Breast epithelium (tissue), 3 donors: ENCODE results near the gene GDPD5.

Experiments
- POLR2A ChIP-seq: fragments of 450-650 bp; IDR thresholded peaks from one replicate; pipeline ENCODE4 v1.6.1; 2016; ENCODE audit warnings: antibody characterized with exemption, mild to moderate bottlenecking, moderate library complexity
- POLR2AphosphoS5 ChIP-seq, 3 donors: sonication (generic); formaldehyde crosslinking; IDR thresholded peaks; one replicate each; pipeline ENCODE4 v1.6.1; 2017; ENCODE audit warnings: antibody characterized with exemption in 3 of 3
- TF ChIP-seq, protein P1 (sequence below), 3 donors: fragments of 450-650 bp; IDR thresholded peaks; one replicate each; pipeline ENCODE4 v1.5.1; 2016 to 2017; ENCODE audit warnings: antibody characterized with exemption in 3 of 3, mild to moderate bottlenecking in 3 of 3, moderate library complexity in 3 of 3

DNA sequence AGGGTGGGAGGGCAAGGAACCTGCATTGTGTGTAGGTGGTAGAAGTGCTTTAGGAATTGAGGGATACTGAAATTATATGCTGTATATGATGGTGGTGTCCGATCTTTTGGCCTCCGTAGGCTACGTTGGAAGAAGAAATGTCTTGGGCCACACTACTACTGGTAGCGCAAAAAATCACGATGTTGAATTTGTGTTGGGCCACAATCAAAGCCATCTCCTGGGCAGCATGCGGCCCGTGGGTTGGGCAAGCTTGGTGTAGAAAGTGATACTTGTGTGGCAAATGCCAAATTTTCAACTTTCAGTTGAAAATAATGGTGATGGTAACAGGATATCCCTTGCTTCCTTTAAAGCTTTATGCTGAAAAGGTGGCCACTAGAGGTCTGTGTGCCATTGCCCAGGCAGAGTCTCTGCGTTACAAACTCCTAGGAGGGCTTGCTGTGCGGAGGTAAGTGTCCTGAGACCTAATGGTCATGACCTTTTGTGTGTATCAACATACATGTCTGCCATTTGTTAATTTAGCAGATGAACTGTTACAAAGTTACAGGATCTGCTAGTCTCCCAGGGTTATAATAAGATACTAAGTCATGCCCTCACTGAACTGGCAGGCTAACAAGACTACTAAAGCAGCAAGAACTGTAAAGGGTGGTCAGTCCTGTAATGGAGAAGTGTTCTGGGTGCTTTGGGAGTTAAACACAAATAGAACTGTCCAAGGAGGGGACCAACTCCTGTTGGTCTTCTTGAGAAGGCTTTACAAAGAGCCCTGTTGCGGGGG, 123.6 kb downstream of the GDPD5 start:
- TF ChIP-seq, protein P1, sequence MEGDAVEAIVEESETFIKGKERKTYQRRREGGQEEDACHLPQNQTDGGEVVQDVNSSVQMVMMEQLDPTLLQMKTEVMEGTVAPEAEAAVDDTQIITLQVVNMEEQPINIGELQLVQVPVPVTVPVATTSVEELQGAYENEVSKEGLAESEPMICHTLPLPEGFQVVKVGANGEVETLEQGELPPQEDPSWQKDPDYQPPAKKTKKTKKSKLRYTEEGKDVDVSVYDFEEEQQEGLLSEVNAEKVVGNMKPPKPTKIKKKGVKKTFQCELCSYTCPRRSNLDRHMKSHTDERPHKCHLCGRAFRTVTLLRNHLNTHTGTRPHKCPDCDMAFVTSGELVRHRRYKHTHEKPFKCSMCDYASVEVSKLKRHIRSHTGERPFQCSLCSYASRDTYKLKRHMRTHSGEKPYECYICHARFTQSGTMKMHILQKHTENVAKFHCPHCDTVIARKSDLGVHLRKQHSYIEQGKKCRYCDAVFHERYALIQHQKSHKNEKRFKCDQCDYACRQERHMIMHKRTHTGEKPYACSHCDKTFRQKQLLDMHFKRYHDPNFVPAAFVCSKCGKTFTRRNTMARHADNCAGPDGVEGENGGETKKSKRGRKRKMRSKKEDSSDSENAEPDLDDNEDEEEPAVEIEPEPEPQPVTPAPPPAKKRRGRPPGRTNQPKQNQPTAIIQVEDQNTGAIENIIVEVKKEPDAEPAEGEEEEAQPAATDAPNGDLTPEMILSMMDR (IDR thresholded peaks at IDR 0.05): no peak
- TF ChIP-seq POLR2A (no peak), POLR2AphosphoS5 (IDR thresholded peaks at IDR 0.05) (no peak)
